ENCODE measurements around the gene C1orf50.
"Not testable (repeated sequence)": the region's sequence is repeated elsewhere in the genome, so short reads cannot be mapped to it uniquely, and the experiment has no call there.

Gene C1orf50

DNA sequence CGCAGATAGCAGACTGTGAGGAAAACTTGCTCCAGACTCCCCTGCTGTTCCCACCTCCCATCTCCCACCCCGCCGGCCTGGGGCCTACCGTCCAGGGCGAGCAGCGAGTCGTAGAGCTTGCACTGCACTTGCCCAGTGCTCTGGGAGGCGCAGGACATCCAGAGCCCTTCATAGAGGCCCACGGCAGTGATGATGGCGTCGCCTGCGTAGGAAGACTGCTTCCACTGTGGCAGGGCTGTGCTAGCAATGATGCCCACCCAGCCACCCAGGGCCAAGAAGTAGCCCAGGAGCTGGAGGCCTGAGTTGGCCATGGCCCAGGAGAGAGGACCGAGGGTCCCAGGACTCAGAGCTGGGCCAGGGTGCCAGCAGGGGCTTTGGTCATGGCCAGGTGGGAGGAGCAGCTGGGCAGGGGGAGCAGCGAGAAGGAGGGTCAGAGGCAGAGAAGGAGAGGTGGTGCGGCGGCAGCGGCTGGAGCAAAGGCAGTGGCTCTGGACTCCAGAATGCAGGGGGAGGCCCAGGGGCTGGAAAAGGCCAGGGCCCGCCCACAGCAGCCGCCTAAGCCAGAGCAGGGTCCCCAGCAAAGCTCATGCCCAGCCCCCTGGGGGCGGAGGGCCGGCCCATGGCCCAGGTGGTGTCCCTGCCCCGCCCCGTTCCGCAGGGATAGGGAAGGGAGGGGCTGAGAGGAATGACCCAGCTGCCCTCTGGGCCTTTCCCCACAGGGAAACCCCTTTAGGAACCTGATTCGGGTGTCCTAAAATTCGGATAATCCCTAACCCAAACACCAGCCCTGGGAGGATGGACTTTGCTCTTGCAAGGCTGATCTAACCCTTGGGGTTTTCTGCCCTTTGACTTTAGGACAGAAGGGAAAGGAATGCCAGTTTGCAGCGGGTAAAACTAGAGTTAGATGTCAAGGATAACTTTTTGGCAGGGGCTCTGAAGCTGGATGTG lies 27.0 kb upstream of the C1orf50 start, which contains the start of gene CLDN19:
Gene CLDN19, minus strand, starts transcription at position 484 of the 948 bp plus-strand sequence. Its CDS starts 173 bp downstream, at position 311.
- FAIRE-seq = no peak
- no peak for DNase-seq (ENCODE audit: low spot score)

- FAIRE-seq (no peak), DNase-seq (ENCODE audit: low spot score) (no peak)
Measured at GRCh38 chr1:42740851-42741580, 26.0 kb upstream of the C1orf50 start.

- FAIRE-seq (no peak), DNase-seq (ENCODE audit: low spot score) (no peak)
Measured at GRCh38 chr1:42741706-42742105, 25.3 kb upstream of the C1orf50 start.

DNA sequence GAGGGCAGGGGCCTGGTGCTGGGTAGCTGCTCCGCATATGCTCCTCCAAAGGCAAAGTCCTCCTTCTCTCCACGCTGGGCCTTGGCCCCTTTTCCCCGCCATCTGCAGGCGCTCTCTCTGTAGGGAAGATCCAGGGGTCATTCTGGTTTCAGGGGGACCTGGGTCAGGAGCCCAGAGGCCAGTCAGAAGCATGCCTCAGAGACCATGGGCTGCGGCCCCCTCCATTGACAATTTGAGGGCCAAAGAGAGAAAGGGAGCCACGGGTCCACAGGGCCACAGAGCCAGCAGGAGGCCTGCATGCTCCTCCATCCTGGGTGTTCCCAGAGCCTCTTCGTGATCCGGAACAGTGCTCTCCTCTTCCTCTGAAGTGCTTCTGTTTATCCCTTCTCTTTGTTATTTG lies 24.9 kb upstream of the C1orf50 start:
- FAIRE-seq = no peak
- DNase-seq (ENCODE audit: low spot score) = no peak

DNA sequence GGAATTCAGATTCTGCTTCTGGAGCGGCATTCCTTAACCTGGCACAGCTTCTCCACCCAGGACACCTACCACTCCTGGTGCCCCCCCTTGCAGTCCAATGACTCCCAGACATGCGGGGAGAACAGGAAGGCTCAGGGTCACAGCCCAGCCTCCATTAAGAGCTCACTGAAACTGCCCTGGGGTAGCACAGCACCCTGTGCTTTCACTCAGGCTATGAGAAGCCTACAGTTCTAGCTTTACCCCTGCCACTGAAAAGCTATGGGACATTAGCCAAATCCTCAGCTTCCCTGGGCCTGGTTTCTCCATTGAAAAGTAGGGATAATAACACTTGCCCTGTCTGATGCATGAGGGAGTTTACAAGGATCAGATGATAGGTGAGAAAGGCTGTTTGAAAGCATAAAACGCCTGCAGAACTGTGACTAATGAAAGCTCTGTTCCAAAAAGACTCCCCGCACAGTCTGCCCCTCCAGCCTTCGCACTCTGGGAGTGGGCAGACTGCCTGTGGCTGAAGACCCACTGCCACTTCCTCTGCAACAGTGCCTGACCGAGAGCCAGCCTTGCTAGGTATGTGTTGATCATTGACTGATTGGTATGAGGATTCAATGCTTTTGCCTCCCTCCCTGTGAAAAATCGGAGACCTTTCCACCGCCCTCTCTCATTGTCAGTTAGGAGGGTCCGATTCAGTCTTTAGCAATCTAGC lies 24.3 kb upstream of the C1orf50 start:
- DNase-seq (ENCODE audit: low spot score) = no peak
- no peak for FAIRE-seq

DNA sequence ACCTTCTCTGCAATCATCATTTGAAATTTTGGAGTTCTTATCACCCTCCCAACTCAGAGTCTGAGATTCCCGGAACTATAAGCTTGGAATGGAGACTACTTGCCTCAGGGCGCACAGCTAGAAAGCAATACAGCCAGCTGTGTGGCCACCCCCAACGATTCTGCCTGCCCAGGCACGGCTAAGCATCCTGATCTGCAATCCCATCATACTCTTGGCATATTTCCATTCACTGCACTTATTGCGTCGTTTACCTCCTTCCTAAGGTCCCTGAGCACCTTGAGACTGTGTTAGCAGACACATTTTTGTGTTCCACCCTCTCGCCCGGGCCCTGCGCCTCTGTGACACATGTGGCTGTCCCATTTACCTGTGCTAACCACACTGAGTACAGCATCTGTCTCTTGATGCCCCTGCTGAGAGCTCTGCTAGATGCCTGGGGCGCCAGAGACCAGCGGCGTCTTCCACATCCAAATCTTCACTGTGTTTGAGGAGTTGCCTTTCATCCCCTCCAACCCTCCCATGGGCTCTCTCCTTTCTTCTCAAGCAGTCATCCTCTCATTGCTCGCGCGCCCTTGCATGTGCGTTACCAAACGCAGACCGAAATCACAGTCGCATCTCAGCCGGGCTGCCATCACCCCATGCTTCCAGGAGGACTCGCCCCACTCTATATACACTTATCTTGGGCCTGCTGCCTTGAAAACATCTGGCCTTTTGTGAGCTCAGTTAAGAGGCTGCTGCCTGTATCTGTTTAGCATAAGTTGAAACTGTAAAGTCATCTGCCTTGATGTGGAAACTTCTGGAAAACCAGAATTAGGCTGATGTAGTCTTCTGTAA lies 23.5 kb upstream of the C1orf50 start:
- FAIRE-seq = no peak
- DNase-seq (ENCODE audit: low spot score) = no peak

- FAIRE-seq (no peak), DNase-seq (ENCODE audit: low spot score) (no peak)
Measured at GRCh38 chr1:42744148-42744413, 23.0 kb upstream of the C1orf50 start.

DNA sequence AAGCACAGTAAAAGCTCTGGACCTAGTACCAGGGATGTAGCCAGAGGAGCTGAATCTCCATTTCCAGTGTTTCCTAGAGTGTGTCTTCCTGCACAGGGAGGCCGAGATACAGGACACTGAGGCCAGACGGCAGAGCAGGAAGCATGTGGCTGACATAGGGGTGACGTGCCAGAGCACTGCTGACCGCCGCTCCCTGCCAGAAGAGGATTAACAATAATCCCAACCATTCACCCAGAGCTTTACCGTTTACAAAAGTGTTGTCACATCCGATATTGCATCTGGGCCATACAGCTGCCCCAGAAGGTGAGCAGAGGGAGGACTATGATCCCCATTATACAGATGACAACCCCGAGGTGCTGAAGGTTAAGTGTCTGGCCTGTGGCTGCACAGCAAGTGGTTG lies 21.2 kb upstream of the C1orf50 start:
- DNase-seq (ENCODE audit: low spot score) (no peak), FAIRE-seq (no peak)

GRCh38 chr1:42746436-42747105 lies 20.5 kb upstream of the C1orf50 start:
- no peak for DNase-seq (ENCODE audit: low spot score)
- FAIRE-seq = no peak

GRCh38 chr1:42747125-42747524 lies 19.9 kb upstream of the C1orf50 start:
- FAIRE-seq (no peak), DNase-seq (ENCODE audit: low spot score) (no peak)

GRCh38 chr1:42748021-42748420 lies 19.0 kb upstream of the C1orf50 start:
- FAIRE-seq (no peak), DNase-seq (ENCODE audit: low spot score) (no peak)

GRCh38 chr1:42748461-42749410 lies 18.3 kb upstream of the C1orf50 start:
- DNase-seq (ENCODE audit: low spot score) = no peak
- no peak for FAIRE-seq

DNA sequence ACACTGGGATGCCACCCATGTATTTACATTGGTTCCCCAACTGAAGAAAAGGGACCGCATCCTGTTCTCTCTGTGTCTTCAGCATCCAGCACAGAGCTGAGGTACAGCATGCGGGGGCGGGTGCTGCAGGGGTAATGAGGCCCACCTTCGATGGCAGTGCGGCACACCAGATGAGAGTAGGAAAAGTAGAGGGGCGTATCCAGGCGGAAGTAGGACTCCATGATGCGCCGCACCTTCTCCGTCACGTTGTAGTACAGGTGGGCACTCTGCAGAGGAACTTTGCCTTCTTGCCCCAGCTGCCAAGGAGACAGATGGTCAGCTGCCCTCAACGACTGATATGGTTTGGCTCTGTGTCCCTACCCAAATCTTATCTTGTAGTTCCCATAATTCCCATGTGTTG lies 17.0 kb upstream of the C1orf50 start:
- no peak for DNase-seq (ENCODE audit: low spot score)

DNA sequence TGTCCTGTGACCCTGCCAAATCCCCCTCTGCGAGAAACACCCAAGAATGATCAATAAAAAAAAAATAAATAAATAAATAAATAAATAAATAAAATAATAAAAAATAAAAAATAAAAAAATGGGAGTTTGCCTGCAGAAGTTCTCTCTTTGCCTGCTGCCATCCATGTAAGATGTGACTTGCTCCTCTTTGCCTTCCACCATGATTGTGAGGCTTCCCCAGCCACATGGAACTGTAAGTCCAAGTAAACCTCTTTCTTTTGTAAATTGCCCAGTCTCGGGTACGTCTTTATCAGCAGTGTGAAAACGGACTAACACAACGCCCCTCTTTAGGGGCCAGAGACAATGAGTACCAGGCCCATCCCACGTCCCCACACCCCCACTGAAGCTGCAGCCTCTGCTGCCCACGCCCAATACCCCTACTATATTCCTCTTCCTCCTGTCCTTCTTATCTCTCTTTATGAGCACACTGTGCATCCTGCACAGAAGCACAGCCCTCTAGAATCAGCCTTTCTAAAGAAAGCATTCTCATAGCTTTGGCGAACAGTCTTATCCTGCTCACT lies 15.5 kb upstream of the C1orf50 start:
- not testable (repeated sequence) for FAIRE-seq; DNase-seq (ENCODE audit: low spot score)

More for the DNA sequence above, 17.0 kb upstream of the C1orf50 start:
- no peak for FAIRE-seq

- DNase-seq (ENCODE audit: low spot score) = no peak
- FAIRE-seq = no peak
Measured at GRCh38 chr1:42752284-42752683, 14.8 kb upstream of the C1orf50 start.

DNA sequence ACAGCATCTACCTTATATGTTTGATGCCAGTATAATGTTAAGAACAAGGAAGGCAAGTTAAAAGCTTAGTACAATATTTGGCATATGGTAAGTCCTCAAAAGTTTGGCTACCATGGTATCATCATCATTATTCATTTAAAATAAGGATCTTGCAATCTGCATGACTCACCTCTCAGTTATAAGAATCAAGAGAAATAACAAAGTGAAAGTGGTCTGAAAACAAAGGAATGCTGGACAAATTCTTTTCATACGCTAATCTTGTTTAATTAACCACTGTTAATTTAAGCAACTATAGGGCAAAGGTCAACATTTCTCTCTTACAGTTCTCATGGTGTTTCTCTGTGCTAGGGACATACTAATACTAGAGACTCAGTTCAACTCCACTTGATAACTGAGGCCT lies 14.0 kb upstream of the C1orf50 start:
- no peak for FAIRE-seq
- no peak for DNase-seq (ENCODE audit: low spot score)

DNA sequence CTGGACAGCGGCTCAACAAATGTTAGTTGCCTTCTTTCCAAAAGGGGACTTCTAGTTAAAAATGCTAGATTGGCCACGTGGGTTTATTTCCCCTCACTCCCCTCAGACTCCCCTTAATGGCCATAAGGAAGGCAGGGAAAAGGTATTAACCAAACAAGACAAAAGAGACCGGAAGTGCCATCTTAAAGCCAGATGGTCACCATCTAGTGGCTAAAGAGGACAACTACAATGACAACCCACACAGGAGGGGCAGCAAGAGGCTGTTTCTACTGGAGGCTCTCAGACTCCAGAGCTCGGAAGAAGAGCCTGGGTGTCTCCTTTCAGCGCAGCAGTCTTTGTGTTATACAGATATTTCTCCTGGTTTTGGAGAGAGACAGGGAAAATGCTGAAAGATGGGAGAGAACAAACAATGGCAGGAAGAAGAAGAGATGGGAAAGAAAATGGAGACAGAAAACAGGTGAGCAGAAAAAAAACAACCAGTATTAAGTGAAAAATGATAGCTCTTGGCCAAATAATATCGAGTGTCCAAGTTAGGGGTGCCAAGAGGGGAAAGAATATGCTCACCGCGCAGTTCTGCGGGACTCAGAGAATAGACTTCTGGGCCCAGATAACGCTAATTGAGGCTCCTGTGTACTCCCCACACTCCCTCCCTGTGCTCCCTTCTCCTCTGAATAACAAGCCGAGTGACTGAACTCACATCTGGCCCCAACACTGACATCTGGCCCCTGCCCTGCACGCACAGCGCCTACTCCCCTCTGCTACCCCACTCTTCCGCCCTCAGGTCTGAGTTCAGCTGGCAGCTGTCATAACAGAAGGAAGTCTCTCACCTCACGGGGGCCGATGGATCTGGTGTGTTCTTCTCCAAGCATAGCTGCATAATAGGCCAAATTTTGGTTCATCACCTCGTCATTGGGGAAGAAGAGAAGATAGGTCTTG lies 9.8 kb upstream of the C1orf50 start:
- DNase-seq (ENCODE audit: low spot score) (peak; percentile 56), FAIRE-seq (peak; percentile 55)

DNA sequence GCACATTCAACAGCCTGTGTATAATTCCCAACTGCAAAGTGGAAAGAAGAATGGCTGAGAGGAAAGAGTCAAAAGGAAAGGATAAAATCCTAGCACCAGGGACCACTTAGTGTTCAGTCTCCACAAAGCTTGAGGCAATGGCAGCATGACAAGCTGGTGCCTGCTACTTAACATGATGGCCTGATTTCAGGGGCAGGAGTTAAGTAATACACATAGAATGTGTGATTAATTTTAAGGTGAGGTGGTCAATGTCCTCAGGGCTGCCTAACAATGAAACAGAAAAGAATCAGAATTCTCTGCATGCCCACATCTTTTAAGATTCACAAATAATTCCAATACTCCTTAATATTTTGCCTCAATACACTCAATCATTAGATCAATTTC lies 9.2 kb upstream of the C1orf50 start:
- FAIRE-seq (no peak), DNase-seq (ENCODE audit: low spot score) (no peak)
